NB4 (cell line): Measurements from ENCODE around the gene NTSR1.

ENCODE experiments used
- DNase-seq: peaks from one replicate; pipeline ENCODE4 v3.0.0; 2010; ENCODE audit warnings: low read depth
- H3K4me3 ChIP-seq: one replicate; pipeline ENCODE4 v1.5.1; 2011; ENCODE audit warnings: mild to moderate bottlenecking, low read depth, low read length, moderate library complexity
- MYC ChIP-seq: IDR thresholded peaks from 2 replicates; pipeline ENCODE4 v1.6.1; 2011; ENCODE audit warnings: low read depth, low read length
- POLR2A ChIP-seq: IDR thresholded peaks from 2 replicates; pipeline ENCODE4 v1.6.1; 2011; ENCODE audit warnings: mild to moderate bottlenecking; ENCODE audit not compliant: insufficient read length; ENCODE audit errors: extremely low read depth
- TF ChIP-seq, protein P1 (sequence below): IDR thresholded peaks from one replicate; pipeline ENCODE4 v1.5.1; 2012; ENCODE audit warnings: low read depth, low read length
- TF ChIP-seq, protein P2 (sequence below): IDR thresholded peaks from 2 replicates; pipeline ENCODE4 v1.6.1; 2011; ENCODE audit warnings: low read depth, low read length

Gene NTSR1

DNA sequence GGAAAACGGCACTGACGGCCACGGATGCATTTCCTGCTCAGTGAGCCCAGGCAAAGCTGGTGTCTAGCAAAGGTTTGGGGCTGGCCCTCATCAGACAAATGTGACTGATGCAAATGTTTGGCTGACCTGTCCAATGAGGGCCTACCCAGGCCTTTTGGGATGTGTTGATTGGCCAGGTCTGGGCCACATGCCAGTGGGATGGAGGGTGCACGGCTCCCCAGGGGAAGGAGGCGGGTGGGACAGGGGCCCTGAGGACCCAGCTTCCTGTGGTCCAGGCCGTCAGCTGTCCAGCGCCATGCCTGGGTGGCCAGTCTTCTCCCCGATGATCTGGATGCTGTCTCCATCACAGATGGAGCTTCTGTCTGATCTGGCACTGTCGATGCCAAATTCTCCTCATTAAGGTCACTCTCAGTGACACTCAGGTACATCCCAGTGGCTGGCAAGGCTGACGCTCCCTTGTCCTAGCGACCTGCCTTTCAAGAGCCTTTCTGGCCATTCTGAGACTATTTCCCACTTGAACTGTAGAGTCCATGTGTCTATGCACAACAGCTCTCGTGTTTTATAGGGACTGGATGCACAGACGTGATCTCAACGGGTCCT is 43.0 kb downstream of the NTSR1 start:
- no peak overlapping the region for H3K4me3 ChIP-seq
- no peak for DNase-seq
- TF ChIP-seq POLR2A (no peak), MYC (no peak)
- TF ChIP-seq, protein P1, sequence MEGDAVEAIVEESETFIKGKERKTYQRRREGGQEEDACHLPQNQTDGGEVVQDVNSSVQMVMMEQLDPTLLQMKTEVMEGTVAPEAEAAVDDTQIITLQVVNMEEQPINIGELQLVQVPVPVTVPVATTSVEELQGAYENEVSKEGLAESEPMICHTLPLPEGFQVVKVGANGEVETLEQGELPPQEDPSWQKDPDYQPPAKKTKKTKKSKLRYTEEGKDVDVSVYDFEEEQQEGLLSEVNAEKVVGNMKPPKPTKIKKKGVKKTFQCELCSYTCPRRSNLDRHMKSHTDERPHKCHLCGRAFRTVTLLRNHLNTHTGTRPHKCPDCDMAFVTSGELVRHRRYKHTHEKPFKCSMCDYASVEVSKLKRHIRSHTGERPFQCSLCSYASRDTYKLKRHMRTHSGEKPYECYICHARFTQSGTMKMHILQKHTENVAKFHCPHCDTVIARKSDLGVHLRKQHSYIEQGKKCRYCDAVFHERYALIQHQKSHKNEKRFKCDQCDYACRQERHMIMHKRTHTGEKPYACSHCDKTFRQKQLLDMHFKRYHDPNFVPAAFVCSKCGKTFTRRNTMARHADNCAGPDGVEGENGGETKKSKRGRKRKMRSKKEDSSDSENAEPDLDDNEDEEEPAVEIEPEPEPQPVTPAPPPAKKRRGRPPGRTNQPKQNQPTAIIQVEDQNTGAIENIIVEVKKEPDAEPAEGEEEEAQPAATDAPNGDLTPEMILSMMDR, result no peak
- TF ChIP-seq, protein P2, sequence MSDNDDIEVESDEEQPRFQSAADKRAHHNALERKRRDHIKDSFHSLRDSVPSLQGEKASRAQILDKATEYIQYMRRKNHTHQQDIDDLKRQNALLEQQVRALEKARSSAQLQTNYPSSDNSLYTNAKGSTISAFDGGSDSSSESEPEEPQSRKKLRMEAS, result no peak

DNA sequence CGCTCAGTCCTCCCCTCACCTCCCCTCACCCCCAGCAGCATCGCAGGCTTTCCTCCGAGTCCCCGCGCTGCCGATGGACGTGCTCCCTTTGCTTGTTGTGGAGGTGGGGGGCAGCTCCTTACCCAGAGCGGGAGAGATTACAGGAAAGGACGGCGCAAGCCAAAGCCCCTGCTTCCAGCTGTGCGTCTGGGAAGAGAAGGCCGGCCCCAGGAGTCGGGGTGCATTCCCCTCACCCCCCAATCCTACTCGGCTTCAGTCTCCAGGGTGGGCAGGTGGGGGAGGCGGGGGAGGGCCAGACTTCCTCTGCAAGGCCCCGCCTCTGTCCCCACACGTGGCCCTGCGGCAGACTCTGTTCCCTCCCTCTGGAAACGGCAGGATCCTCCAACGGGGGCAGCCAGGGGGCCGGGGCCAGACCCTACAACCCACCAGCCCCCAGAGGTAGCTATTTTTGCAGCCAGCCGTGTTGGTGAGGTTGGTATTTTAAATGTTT is 43.6 kb downstream of the NTSR1 start:
- no peak overlapping the region for H3K4me3 ChIP-seq
- no peak for DNase-seq
- TF ChIP-seq MYC, result no peak; the same call in 1 of the 2 replicates
- TF ChIP-seq, protein P2, result peak; percentile 54
- TF ChIP-seq POLR2A, result no peak
- TF ChIP-seq, protein P1, result no peak

DNA sequence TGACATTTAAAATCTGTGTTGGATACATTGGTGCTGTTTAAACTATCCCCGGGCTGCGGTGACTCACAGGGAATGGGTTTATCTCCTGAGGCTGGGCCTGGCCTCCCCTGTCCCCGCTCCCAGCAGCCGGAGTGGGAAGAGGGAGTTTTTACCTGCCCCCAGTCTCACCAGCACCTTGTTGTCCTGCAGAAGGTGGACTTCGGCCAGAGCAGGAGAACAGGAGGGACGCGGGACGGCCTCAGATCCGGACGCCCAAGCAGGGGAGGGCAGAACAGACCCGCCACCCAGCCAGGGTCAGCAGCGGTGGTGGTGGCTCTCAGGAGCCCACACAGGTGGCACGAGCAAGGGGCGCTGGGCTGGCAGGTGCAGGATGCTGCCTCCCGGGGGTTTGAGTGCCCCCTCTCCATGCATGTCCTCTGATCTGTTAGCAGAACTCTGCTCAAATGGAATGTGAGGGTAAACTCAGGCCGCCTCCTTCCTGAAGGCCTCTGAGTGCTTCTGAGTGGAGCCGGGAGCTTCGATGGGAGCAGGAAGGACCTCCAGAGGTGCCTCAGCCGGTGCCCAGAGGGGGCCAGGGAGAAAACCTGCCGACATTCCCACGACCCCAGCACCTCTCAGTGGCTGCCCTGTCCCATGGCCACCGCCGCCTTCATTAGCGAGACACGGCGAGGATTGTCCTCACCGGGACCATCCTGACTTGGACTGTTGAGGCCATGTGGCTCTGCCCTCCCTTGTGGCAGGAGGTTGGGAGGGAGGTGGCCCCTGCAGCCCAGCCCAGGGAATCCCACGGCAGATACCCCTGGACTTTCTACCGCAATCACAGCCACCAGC is 44.2 kb downstream of the NTSR1 start:
- no peak for DNase-seq
- H3K4me3 ChIP-seq, result no peak overlapping the region
- TF ChIP-seq, protein P2, result no peak
- TF ChIP-seq POLR2A, result no peak
- TF ChIP-seq, protein P1, result no peak

DNA sequence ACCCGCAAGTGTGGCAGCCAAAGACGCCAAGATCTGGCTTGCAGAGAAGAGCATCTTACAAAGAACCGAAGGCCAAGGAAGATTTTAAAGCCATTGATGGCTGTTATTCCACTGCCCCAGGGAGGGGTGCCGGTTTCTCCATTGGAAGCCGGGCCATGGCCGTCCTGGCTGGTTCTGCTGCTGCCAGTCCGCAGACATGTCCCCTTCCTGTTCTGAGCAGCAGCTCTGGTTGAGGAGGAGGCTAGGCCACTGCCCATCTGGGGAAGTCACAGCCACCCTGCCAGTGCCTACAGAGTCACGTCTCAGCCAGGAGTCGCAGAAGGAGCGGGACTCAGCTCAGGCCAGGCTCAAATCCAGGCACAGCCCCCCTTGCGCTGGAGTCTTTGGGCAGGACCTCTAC is 45.0 kb downstream of the NTSR1 start:
- no peak overlapping the region for H3K4me3 ChIP-seq
- TF ChIP-seq, protein P2, result no peak
- TF ChIP-seq POLR2A, result no peak
- TF ChIP-seq, protein P1, result no peak
- DNase-seq, result no peak

DNA sequence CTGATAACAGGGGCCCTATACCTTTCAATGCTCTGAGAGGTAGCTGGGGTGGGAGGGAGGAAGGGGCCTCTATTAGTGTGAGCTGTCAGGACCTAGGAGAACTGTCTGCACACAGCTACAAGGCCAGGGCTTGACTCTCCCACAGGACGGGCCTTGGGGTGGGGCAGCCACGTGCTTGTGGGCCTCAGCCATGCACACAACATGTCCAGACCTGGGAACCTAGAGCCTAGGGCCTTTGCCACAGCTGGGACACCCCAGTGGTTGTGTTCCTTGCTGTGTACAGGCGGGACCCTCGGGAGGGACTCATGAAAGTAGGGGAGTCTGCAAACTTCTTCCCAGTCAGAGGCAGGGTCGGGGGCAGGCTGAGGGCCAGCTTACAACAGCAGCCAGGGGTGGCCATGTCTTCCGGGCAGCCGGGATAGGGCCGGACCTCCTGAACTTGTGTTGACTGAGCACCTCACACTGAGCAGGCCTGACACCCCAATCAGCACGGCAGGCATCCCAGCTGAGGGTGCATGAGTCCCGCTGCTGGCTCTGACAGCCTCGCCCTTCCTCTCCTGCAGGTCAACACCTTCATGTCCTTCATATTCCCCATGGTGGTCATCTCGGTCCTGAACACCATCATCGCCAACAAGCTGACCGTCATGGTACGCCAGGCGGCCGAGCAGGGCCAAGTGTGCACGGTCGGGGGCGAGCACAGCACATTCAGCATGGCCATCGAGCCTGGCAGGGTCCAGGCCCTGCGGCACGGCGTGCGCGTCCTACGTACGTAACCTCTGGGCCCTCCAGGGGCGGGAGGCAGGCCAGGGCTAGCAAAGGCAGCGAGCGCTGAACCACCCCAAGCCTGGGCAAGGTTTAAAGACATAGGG is 45.7 kb downstream of the NTSR1 start:
- TF ChIP-seq POLR2A (no peak), MYC (no peak)
- TF ChIP-seq, protein P1, result no peak
- TF ChIP-seq, protein P2, result no peak
- no peak overlapping the region for H3K4me3 ChIP-seq
- no peak for DNase-seq
